ENCODE measurements around the gene HEATR3.

DNA sequence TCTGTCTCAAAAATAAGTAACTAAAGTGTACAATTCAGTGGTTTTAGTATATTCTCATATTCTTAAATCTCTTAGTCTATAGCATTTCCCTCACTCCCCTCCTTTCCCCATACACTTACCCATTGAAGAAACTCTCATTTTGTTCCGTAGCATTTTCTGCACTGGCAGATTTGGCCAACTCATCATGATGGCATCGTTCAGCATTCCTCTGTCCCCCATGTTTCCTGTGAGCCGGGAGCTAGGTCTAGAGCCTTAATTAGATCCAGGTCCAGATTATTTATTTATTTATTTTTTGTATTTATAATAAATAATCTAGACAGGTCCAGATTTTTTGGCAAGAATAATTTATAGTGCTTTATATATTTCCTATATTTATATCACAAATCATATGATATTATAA is 31.0 kb downstream of the HEATR3 start:
- TF ChIP-seq, protein P1, sequence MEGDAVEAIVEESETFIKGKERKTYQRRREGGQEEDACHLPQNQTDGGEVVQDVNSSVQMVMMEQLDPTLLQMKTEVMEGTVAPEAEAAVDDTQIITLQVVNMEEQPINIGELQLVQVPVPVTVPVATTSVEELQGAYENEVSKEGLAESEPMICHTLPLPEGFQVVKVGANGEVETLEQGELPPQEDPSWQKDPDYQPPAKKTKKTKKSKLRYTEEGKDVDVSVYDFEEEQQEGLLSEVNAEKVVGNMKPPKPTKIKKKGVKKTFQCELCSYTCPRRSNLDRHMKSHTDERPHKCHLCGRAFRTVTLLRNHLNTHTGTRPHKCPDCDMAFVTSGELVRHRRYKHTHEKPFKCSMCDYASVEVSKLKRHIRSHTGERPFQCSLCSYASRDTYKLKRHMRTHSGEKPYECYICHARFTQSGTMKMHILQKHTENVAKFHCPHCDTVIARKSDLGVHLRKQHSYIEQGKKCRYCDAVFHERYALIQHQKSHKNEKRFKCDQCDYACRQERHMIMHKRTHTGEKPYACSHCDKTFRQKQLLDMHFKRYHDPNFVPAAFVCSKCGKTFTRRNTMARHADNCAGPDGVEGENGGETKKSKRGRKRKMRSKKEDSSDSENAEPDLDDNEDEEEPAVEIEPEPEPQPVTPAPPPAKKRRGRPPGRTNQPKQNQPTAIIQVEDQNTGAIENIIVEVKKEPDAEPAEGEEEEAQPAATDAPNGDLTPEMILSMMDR (conservative IDR thresholded peaks at IDR 0.05; ENCODE audit: low read depth, low read length), result no peak
- no peak for TF ChIP-seq EZH2 (IDR thresholded peaks at IDR 0.05; ENCODE audit: borderline replicate concordance, low read depth, low read length, poor library complexity, severe bottlenecking)
